ENCODE data around the gene BSCL2. TPM values are rescaled to one million over a fixed set of nuclear protein-coding genes. Genes with fewer than 3 reads are reported as not detected.

Gene BSCL2
- total and polyA plus RNA-seq, 2 experiments from 2014 or later = 70.3 to 79.2 TPM

DNA sequence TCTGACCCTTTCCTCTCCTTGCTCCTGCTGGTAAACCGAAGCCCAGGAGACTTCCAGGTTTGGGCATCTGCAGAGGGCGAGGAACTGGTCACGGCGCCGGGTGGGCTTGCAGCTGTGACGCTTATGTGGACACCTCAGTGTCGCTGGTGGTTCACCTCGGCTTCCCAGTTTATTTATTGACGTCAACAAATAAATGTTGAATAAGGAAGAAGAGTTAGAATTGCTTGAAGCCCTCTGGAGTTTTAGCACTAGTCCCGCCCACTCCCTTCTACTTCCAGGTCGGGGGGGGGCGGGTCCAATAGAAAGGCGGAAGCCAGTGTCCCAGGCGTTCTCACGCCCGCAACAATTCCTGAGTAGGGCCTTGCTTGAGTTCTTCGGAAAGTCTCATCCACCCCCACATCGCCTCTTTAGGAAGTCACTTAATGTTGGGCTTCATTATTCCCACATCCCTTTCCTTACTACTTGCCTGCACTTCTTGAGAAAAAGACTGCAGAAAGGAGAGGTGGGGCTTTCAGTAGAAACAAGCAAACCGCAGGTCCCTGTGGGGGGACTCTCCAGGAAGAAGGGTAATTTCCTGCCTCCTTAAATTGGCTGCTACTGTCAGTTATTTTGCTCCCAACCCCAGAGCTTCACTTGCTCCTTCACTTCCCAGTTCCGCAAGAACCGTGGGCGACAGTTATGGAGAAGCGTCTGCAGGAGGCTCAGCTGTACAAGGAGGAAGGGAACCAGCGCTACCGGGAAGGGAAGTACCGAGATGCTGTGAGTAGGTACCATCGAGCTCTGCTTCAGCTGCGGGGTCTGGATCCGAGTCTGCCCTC is 21.2 kb upstream of the BSCL2 start, which contains the start of gene TTC9C:
Gene TTC9C, plus strand, starts transcription at position 316 of the 818 bp plus-strand sequence. Its CDS starts 363 bp downstream, at position 679.
- H3K27ac ChIP-seq = peak within 1 kb of the TSS; percentile 98
- H3K36me3 ChIP-seq = peaks cover 11% of the 10 kb centered on the region
- H3K4me1 ChIP-seq (ENCODE audit: low read depth) = peaks cover 8% of the 10 kb centered on the region
- H3K9me3 ChIP-seq (ENCODE audit: low read depth) = no peaks in the 10 kb centered on the region
- TF ChIP-seq, protein P1, sequence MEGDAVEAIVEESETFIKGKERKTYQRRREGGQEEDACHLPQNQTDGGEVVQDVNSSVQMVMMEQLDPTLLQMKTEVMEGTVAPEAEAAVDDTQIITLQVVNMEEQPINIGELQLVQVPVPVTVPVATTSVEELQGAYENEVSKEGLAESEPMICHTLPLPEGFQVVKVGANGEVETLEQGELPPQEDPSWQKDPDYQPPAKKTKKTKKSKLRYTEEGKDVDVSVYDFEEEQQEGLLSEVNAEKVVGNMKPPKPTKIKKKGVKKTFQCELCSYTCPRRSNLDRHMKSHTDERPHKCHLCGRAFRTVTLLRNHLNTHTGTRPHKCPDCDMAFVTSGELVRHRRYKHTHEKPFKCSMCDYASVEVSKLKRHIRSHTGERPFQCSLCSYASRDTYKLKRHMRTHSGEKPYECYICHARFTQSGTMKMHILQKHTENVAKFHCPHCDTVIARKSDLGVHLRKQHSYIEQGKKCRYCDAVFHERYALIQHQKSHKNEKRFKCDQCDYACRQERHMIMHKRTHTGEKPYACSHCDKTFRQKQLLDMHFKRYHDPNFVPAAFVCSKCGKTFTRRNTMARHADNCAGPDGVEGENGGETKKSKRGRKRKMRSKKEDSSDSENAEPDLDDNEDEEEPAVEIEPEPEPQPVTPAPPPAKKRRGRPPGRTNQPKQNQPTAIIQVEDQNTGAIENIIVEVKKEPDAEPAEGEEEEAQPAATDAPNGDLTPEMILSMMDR (IDR thresholded peaks at IDR 0.05; ENCODE audit: low read depth, low read length) = no peak
- no peaks in the 10 kb centered on the region for H3K27me3 ChIP-seq
- peak; percentile 91 to 94 for DNase-seq (ENCODE audit: low read depth in 1 of 2, low spot score in 1 of 2)
- peak within 1 kb of the TSS; percentile 90 for H3K4me3 ChIP-seq

DNA sequence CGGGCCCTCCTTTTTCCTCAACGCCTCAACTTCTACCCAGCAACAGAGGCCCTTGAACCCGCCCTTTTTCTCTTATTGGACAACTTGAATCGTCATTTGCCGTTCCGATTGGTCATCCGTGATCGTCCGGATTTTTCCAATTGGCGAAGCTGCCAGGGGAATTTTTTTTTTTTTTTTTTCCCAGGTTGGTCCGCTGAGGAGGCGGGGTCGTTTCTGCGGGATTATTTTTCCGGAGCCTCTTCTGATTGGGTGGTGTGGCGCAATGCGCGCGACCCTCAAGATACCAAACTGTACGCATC is 20.6 kb upstream of the BSCL2 start:
- peak; percentile 98 for DNase-seq (ENCODE audit: low read depth in 1 of 2, low spot score in 1 of 2)
- H3K27me3 ChIP-seq = no peaks in the 10 kb centered on the region
- H3K36me3 ChIP-seq = peaks cover 12% of the 10 kb centered on the region
- peaks cover 8% of the 10 kb centered on the region for H3K4me1 ChIP-seq (ENCODE audit: low read depth)
- H3K4me3 ChIP-seq = peak overlapping the region; percentile 90
- no peaks in the 10 kb centered on the region for H3K9me3 ChIP-seq (ENCODE audit: low read depth)
- H3K27ac ChIP-seq = peak overlapping the region; percentile 98
- TF ChIP-seq, protein P1 (IDR thresholded peaks at IDR 0.05; ENCODE audit: low read depth, low read length) = no peak

DNA sequence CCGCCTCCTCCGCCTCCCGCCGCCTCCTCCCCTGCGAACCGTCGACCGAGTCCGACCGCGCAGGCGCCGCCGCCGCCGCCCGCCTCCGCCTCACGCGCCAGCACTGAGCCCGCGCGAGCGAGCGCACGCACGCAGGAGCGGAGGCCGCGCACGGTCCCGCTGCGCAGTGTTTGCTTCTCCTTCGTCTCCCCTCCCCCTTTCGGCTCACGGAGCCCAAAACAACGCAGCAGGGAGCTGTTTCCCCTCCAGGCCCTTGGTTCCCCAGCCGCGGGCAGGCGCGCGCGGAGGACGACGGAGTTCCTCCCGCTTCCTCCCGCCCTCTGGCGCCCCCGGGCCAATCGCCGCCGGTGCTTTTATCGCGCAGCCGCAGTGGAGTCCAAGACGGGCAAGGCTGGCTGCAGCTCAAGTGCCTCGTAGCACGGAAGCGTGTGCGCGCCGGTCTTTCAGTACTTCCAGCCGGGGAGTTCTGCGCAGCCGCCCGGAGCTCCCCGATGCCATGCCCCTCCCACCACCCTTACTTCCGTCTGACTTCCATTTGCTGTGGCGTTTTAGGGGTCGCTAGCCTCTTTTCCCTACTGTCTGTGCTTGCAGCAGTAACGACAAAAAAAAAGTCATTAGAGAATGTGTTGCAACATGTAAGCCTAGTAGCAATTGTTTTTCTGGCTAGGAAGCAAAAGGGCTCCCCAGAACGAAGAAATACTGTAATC is 20.1 kb upstream of the BSCL2 start, which contains the start of gene HNRNPUL2:
Gene HNRNPUL2, minus strand, starts transcription at position 293 of the 707 bp plus-strand sequence. CDS start 301 bp downstream, outside the sequence.
- DNase-seq (ENCODE audit: low read depth in 1 of 2, low spot score in 1 of 2) = peak; percentile 100
- Histone ChIP-seq H3K27me3 (no peaks in the 10 kb centered on the region), H3K27ac (peak within 1 kb of the TSS; percentile 98), H3K36me3 (peaks cover 17% of the 10 kb centered on the region), H3K9me3 (ENCODE audit: low read depth) (no peaks in the 10 kb centered on the region), H3K4me3 (peak within 1 kb of the TSS; percentile 90), H3K4me1 (ENCODE audit: low read depth) (peaks cover 8% of the 10 kb centered on the region)
- TF ChIP-seq, protein P1 (IDR thresholded peaks at IDR 0.05; ENCODE audit: low read depth, low read length) = peak; percentile 18

DNA sequence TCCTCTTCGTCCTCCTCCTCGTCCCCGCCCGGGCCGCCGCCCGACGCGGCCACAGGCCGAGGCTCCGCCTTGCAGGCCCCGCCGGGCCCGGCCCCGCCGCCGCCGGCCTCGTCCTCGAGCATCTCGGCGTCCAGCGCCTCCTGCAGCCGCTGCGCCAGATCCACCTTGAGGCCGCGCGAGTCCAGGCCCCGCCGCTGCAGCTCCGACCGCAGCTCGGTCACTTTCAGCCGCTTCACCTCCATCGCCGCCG is 19.6 kb upstream of the BSCL2 start:
- Histone ChIP-seq H3K4me3 (peak overlapping the region; percentile 90), H3K36me3 (peaks cover 22% of the 10 kb centered on the region), H3K27ac (peak overlapping the region; percentile 98), H3K4me1 (ENCODE audit: low read depth) (peaks cover 8% of the 10 kb centered on the region), H3K27me3 (no peaks in the 10 kb centered on the region), H3K9me3 (ENCODE audit: low read depth) (no peaks in the 10 kb centered on the region)
- TF ChIP-seq, protein P1 (IDR thresholded peaks at IDR 0.05; ENCODE audit: low read depth, low read length) = no peak
- DNase-seq (ENCODE audit: low read depth in 1 of 2, low spot score in 1 of 2) = no peak

DNA sequence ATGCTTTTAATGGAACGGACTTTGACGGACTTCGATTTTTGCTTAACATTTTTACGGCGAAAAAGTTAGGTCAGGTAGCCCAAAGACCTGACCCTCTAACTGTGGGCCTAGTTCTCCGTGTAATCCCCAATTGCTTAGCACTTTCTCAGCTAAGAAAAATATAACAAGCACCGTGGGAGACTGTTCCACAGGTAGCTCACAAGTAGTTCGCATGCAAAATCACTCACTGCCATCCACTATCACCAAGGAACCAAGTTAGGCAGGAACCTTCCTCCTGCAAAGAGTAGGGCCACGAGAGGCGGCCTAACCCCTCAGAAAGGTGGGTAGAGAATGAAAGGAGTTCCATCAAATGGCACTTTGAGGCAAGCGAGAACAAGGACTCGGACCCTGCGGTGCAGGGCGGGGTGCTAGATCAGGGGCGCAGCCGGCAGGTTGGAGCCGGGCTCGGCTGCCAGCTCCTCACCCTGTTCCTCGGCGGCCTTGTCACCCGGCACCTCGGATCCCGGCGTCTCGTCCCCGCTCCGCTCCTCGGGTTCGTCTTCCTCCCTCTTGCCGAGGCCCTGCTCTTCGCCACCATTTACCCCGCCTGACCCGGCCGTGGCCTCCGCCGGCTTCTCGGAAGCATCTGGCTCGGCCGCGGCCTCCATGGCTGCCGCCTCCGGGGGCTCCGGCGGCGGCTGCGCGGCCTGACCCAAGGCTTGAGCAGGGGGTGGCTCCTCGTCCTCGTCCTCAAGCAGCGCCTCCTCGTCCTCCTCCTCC is 19.1 kb upstream of the BSCL2 start:
- TF ChIP-seq, protein P1 (IDR thresholded peaks at IDR 0.05; ENCODE audit: low read depth, low read length) = no peak
- Histone ChIP-seq H3K27me3 (no peaks in the 10 kb centered on the region), H3K4me1 (ENCODE audit: low read depth) (peaks cover 8% of the 10 kb centered on the region), H3K36me3 (peaks cover 27% of the 10 kb centered on the region), H3K27ac (peak overlapping the region; percentile 98), H3K9me3 (ENCODE audit: low read depth) (no peaks in the 10 kb centered on the region), H3K4me3 (peak overlapping the region; percentile 90)
- DNase-seq (ENCODE audit: low read depth in 1 of 2, low spot score in 1 of 2) = no peak
